ENCODE measurements around the gene SRPX. TPM values are rescaled to one million over a fixed set of nuclear protein-coding genes. Genes with fewer than 3 reads are reported as not detected.

Gene SRPX
- total RNA-seq, 4 donors from 2014 or later, result 40.7 to 95.3 (median 79.7) TPM

GRCh38 chrX:38150993-38151392 is 69.7 kb downstream of the SRPX start:
- H3K27ac ChIP-seq (replicated peaks in 1 of 4), result no peak overlapping the region
- no peaks in the 10 kb centered on the region for H3K4me1 ChIP-seq
- no peaks in the 10 kb centered on the region for H3K27me3 ChIP-seq
- intact Hi-C loops (cut with DNase I), result no loop called here
- DNase-seq (ENCODE audit: extremely low spot score), result no peak
- whole genome bisulfite sequencing, result 71% methylated on average over 4 of the region's 4 CpGs
- no peaks in the 10 kb centered on the region for H3K9me3 ChIP-seq
- H3K36me3 ChIP-seq, result peaks cover 0 to 4% (median 2%) of the 10 kb centered on the region in 4 donors
- TF ChIP-seq POLR2A (IDR thresholded peaks at IDR 0.05; ENCODE audit: low read depth) (no peak), EP300 (IDR thresholded peaks at IDR 0.05) (no peak), POLR2AphosphoS5 (IDR thresholded peaks at IDR 0.05) (no peak), CTCF (IDR thresholded peaks at IDR 0.05) (no peak)
- H3K4me3 ChIP-seq, result no peak overlapping the region

GRCh38 chrX:38149016-38149415 is 71.7 kb downstream of the SRPX start:
- intact Hi-C loops (cut with DNase I), result no loop called here
- WGBS, result 72% methylated on average over 2 of the region's 2 CpGs
- DNase-seq (ENCODE audit: extremely low spot score), result no peak
- H3K27me3 ChIP-seq, result no peaks in the 10 kb centered on the region
- H3K27ac ChIP-seq (replicated peaks in 1 of 4), result no peak overlapping the region
- no peaks in the 10 kb centered on the region for H3K4me1 ChIP-seq
- peaks cover 0 to 4% (median 0%) of the 10 kb centered on the region in 4 donors for H3K36me3 ChIP-seq
- no peak for TF ChIP-seq EP300 (IDR thresholded peaks at IDR 0.05)
- no peak for TF ChIP-seq CTCF (IDR thresholded peaks at IDR 0.05)
- TF ChIP-seq POLR2A (IDR thresholded peaks at IDR 0.05; ENCODE audit: low read depth), result no peak
- no peak for TF ChIP-seq POLR2AphosphoS5 (IDR thresholded peaks at IDR 0.05)
- no peak overlapping the region for H3K4me3 ChIP-seq
- no peaks in the 10 kb centered on the region for H3K9me3 ChIP-seq

GRCh38 chrX:38142610-38143009 is 78.1 kb downstream of the SRPX start:
- Histone ChIP-seq H3K9me3 (no peaks in the 10 kb centered on the region), H3K4me3 (no peak overlapping the region), H3K27ac (replicated peaks in 1 of 4) (peak overlapping the region in 1 of 4 donors; percentile 36), H3K36me3 (no peaks in the 10 kb centered on the region), H3K27me3 (no peaks in the 10 kb centered on the region), H3K4me1 (peaks cover 0 to 10% (median 4%) of the 10 kb centered on the region in 4 donors)
- WGBS, result 48% methylated on average over 1 of the region's 1 CpG
- intact Hi-C loops (cut with DNase I), result no loop called here
- TF ChIP-seq EP300 (IDR thresholded peaks at IDR 0.05) (no peak), CTCF (IDR thresholded peaks at IDR 0.05) (no peak), POLR2A (IDR thresholded peaks at IDR 0.05; ENCODE audit: low read depth) (no peak), POLR2AphosphoS5 (IDR thresholded peaks at IDR 0.05) (no peak)
- DNase-seq (ENCODE audit: extremely low spot score), result no peak

GRCh38 chrX:38138900-38139299 is 81.8 kb downstream of the SRPX start:
- Histone ChIP-seq H3K27ac (replicated peaks in 1 of 4) (no peak overlapping the region), H3K27me3 (no peaks in the 10 kb centered on the region), H3K4me1 (peaks cover 0 to 10% (median 4%) of the 10 kb centered on the region in 4 donors), H3K36me3 (no peaks in the 10 kb centered on the region), H3K9me3 (no peaks in the 10 kb centered on the region), H3K4me3 (no peak overlapping the region)
- DNase-seq (ENCODE audit: extremely low spot score), result no peak
- 81% methylated on average over 2 of the region's 2 CpGs for WGBS
- TF ChIP-seq POLR2A (IDR thresholded peaks at IDR 0.05; ENCODE audit: low read depth), result no peak
- intact Hi-C loops (cut with DNase I), result no loop called here

- intact Hi-C loops (cut with DNase I), result no loop called here
- H3K4me1 ChIP-seq, result peaks cover 0 to 10% (median 4%) of the 10 kb centered on the region in 4 donors
- 56% methylated on average over 2 of the region's 2 CpGs for WGBS
- H3K9me3 ChIP-seq, result no peaks in the 10 kb centered on the region
- H3K4me3 ChIP-seq, result no peak overlapping the region
- H3K36me3 ChIP-seq, result no peaks in the 10 kb centered on the region
- TF ChIP-seq POLR2AphosphoS5 (IDR thresholded peaks at IDR 0.05), result no peak
- TF ChIP-seq EP300 (IDR thresholded peaks at IDR 0.05), result no peak
- TF ChIP-seq POLR2A (IDR thresholded peaks at IDR 0.05; ENCODE audit: low read depth), result no peak
- TF ChIP-seq CTCF (IDR thresholded peaks at IDR 0.05), result no peak
- no peak for DNase-seq (ENCODE audit: extremely low spot score)
- H3K27ac ChIP-seq (replicated peaks in 1 of 4), result no peak overlapping the region
- no peaks in the 10 kb centered on the region for H3K27me3 ChIP-seq
Observed at GRCh38 chrX:38138157-38138891, 82.3 kb downstream of the SRPX start.

All from esophagus muscularis mucosa (tissue), 4 donors.